Left ventricle myocardium inferior (tissue), 1 donor: ENCODE data around the gene NTM. TPM values are rescaled to one million over a fixed set of nuclear protein-coding genes. Genes with fewer than 3 reads are reported as not detected.

Source experiments
- DNase-seq: peaks from one replicate; pipeline ENCODE4 v3.0.0-alpha.2; 2020
- H3K27ac ChIP-seq: fragments of 200-600 bp; replicated peaks from 2 replicates; pipeline ENCODE4 v1.8.0; 2021
- H3K27me3 ChIP-seq: fragments of 200-600 bp; 2 replicates; pipeline ENCODE4 v1.8.0; 2021; ENCODE audit warnings: low read depth
- H3K36me3 ChIP-seq: fragments of 200-600 bp; 2 replicates; pipeline ENCODE4 v1.8.0; 2021
- H3K4me1 ChIP-seq: fragments of 200-600 bp; 2 replicates; pipeline ENCODE4 v1.8.0; 2021
- H3K4me3 ChIP-seq: fragments of 200-600 bp; 2 replicates; pipeline ENCODE4 v1.8.0; 2021; ENCODE audit warnings: mild to moderate bottlenecking, moderate library complexity
- H3K9me3 ChIP-seq: fragments of 200-600 bp; replicated peaks from 2 replicates; pipeline ENCODE4 v1.8.0; 2021
- intact Hi-C: fragments of 100-400 bp; cut with micrococcal nuclease; formaldehyde crosslinking; loops from one replicate; pipeline ENCODE4 v1.11.0; 2022
- total RNA-seq: library from RNA; stranded (reverse); fragmentation: NEBNext Ultra II Directional; extraction: Animal tissue kit (Norgen Biotek cat#: 25700); gene quantifications from one replicate; pipeline ENCODE4 v1.2.1, GENCODE V29; 2021
- TF ChIP-seq, protein P1 (sequence below): fragments of 200-600 bp; IDR thresholded peaks from 2 replicates; pipeline ENCODE4 v1.8.0; 2021; ENCODE audit warnings: antibody characterized with exemption, mild to moderate bottlenecking, borderline replicate concordance
- donor health status: DM: no; HTN: yes; CAD: no; lungs with severe emphysema.

Gene NTM
- total RNA-seq, 1 donor from 2014 or later: 1.0 TPM

DNA sequence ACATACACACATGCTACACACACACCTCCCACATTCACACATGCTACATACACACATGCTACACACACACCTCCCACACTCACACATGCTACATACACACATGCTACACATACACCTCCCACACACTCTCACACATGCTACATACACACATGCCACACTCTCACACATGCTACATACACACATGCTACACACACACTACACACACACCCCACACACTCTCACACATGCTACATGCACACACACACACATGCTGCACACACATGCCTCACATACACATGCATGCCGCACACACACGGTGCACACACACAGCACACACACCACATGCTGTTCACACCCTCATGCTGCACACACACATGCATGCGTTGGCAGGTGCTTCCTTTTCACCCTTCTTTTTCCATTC lies 495.4 kb downstream of the NTM start:
- Histone ChIP-seq H3K4me3 (no peak overlapping the region), H3K27me3 (peaks cover 49% of the 10 kb centered on the region), H3K4me1 (no peaks in the 10 kb centered on the region), H3K9me3 (no peaks in the 10 kb centered on the region), H3K36me3 (no peaks in the 10 kb centered on the region), H3K27ac (no peak overlapping the region)
- intact Hi-C loops: loop anchor here (10.0 kb wide), 1 partner anchor 159 kb away; no protein-coding TSS in a partner anchor
- DNase-seq: no peak
- TF ChIP-seq, protein P1, sequence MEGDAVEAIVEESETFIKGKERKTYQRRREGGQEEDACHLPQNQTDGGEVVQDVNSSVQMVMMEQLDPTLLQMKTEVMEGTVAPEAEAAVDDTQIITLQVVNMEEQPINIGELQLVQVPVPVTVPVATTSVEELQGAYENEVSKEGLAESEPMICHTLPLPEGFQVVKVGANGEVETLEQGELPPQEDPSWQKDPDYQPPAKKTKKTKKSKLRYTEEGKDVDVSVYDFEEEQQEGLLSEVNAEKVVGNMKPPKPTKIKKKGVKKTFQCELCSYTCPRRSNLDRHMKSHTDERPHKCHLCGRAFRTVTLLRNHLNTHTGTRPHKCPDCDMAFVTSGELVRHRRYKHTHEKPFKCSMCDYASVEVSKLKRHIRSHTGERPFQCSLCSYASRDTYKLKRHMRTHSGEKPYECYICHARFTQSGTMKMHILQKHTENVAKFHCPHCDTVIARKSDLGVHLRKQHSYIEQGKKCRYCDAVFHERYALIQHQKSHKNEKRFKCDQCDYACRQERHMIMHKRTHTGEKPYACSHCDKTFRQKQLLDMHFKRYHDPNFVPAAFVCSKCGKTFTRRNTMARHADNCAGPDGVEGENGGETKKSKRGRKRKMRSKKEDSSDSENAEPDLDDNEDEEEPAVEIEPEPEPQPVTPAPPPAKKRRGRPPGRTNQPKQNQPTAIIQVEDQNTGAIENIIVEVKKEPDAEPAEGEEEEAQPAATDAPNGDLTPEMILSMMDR: no peak

- Histone ChIP-seq H3K4me1 (no peaks in the 10 kb centered on the region), H3K36me3 (no peaks in the 10 kb centered on the region), H3K9me3 (no peaks in the 10 kb centered on the region), H3K4me3 (no peak overlapping the region), H3K27ac (no peak overlapping the region), H3K27me3 (peaks cover 53% of the 10 kb centered on the region)
- intact Hi-C loops: loop anchor here (10.0 kb wide), 1 partner anchor 158 kb away; no protein-coding TSS in a partner anchor
- no peak for DNase-seq
- TF ChIP-seq, protein P1: no peak
These were observed 496.4 kb downstream of the NTM start for GRCh38 chr11:131866535-131867400.

GRCh38 chr11:131867457-131868257 lies 497.2 kb downstream of the NTM start:
- Histone ChIP-seq H3K36me3 (no peaks in the 10 kb centered on the region), H3K27ac (no peak overlapping the region), H3K4me3 (no peak overlapping the region), H3K27me3 (peaks cover 57% of the 10 kb centered on the region), H3K4me1 (no peaks in the 10 kb centered on the region), H3K9me3 (no peaks in the 10 kb centered on the region)
- TF ChIP-seq, protein P1: peak; percentile 76
- peak; percentile 63 for DNase-seq
- intact Hi-C loops: loop anchor here (10.0 kb wide), 1 partner anchor 157 kb away; no protein-coding TSS in a partner anchor

DNA sequence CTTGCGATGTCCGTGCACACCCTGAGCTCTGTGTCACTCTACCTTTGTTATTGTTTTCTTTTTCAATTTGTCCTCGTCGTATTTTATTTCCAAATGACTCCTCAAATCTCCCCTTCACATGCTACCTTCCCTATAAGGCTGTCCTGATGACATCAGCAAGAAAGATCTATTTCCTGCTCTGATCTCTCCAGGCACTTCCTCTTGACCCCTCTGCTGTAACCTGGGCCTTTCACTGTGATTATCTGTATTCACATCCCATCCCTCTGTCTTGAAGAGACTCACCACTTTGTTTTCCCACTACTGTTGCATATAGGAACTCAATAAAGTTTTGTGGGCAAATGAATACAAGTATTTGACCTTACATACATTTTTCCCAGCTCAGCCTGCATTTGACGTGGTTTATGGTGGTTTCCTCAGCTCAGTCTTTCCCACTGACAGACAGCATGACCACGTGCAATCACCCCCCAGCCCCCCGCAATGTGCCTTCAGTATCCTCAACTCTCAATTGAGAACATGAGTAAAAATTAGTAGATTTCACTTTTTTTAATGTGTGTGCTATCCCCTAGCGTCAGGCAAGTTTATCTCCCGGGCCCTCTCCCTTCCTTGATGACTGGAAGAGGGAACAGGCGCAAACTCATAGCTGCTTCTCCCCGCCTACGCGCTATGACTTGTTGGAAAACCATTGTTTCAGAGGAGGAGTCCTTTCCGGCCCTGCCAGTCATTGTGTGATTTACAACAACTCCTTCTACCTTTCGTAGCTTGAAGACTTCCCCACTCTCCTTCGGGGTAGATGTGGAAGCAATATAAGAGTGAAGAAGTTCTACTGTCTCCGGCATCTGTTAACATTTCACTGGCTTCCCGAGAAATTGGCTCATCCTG lies 498.5 kb downstream of the NTM start:
- no peaks in the 10 kb centered on the region for H3K36me3 ChIP-seq

More for the DNA sequence above, 498.5 kb downstream of the NTM start:
- intact Hi-C loops: loop anchor here (10.0 kb wide), 1 partner anchor 156 kb away; no protein-coding TSS in a partner anchor
- Histone ChIP-seq H3K4me3 (no peak overlapping the region), H3K9me3 (no peaks in the 10 kb centered on the region), H3K27me3 (peaks cover 46% of the 10 kb centered on the region), H3K4me1 (no peaks in the 10 kb centered on the region), H3K27ac (no peak overlapping the region)
- DNase-seq: no peak
- TF ChIP-seq, protein P1: no peak
